Lung microvascular endothelial cell (primary cell): ENCODE measurements around the gene MRPL1. TPM values are rescaled to one million over a fixed set of nuclear protein-coding genes. Genes with fewer than 3 reads are reported as not detected.
"Not testable (repeated sequence)": the region's sequence is repeated elsewhere in the genome, so short reads cannot be mapped to it uniquely, and the experiment has no call there.

Experiments used
- DNase-seq, 2 donors: peaks; one replicate each; pipeline versions ENCODE4 v3.0.0 to v3.0.0-alpha.2; 2010; ENCODE audit warnings: low read depth in 2 of 2
- total RNA-seq: library from RNA; depleted of rRNA; stranded (reverse); fragments of >200 nt; gene quantifications from 2 replicates; pipeline ENCODE4 v1.2.1, GENCODE V29; 2014

The MRPL1 gene
- total RNA-seq, 1 donor from 2014 or later, result 18.3 TPM

DNA sequence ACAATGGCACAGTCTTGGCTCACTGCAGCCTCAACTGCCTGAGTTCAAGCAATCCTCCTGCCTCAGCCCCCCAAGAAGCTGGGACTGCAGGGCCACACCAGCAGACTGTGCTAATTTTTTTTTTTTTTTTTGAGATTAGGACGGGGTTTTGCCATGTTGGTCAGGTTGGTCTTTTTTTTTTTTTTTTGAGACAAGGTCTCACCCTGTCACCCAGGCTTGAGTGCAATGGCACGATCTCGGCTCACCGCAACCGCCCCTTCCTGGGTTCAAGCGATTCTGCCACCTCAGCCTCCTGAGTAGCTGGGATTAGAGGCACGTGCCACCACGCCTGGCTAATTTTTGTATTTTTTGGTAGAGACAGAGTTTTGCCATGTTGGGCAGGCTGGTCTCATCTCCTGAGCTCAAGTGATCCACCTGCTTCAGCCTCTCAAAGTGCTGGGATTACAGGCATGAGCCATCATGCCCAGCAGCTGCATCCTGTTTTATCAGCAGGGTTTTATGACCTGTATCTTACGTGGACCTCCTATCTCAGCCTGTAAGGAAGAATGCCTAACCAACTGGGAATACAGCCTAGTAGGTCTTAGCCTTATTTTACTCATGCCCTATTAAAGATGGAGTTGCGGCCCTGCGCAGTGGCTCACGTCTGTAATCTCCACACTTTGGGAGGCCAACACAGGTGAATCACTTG, 13.2 kb upstream of the MRPL1 start:
- peak in 1 of 2 donors; percentile 28 for DNase-seq

DNA sequence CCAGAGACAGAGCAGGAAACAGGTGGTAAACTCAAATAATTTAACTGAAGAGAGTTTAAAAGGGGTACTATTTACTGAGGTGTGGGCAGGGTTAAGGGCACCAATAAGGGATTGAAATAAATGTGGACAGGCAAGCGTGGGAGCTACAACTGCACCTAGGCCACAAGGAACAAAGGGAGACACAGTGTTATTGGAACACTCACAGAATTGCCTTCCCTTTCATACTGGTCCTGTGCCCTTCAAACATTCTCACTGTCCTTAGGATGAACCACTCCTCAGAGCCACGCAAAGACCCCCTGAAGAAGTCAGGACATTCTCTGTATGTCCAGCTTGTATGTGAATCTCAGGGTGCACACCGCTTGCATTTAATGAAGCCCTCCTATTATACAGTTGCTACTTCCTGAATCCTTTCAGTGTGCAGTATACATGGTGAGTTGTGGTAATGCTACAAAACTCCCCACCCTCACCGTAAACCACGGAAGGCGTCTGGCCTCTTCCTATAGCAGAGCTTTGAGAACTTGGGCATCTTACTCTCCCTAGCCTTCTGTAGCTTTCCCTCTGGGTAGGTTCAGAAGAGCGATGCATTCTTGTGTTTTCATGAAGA, 9.6 kb upstream of the MRPL1 start:
- no peak for DNase-seq

DNA sequence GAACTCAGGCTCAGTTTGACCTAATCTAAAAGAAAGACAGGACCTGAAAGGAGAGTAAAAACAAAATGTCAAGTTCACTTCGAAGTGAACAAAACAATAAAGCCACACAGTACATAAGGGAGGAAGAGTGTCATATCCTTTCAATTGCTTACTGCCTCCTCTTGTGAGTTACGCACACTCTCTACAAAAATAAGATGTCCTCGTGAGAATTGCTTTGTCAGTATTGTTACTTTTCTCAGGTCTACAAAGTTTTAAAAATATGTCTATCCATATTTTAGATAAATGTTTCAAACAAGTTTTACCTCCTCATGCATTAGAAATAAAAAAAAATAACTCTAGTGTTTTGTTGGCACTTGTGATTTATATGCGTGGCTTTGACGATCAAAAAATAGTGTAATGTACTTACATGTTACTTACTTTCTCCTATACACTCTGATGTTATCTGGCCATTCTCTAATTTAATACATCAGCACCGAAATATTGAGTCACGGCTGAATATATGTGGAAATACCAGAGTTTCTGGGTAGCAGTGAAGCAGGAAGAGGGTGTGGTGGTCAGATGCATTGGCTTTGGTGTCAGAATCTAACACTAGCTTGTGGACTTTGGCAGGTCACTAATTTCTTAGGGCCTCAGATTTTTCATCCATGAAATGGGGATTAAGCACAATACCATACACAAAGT, 8.1 kb upstream of the MRPL1 start:
- peak; percentile 64 to 91 for DNase-seq

DNA sequence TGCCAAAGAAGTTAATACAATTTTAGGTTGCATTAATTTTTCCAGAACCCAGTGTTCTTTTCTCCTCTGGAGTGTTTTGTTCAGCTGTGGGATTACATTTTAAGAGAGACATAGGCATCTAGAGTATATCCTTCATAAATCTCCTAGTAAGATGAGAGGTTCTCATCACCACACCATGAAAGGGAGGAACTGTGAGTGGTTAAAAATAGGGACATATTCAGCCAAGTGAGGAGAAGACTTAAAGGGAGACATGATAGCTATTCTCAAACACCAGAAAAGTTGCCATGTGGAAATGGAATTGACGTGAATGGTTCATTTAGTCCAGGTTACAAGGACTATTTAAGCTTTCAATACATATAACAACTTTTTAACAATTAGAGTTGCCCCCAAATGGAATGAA, 6.5 kb upstream of the MRPL1 start:
- DNase-seq, result no peak

DNA sequence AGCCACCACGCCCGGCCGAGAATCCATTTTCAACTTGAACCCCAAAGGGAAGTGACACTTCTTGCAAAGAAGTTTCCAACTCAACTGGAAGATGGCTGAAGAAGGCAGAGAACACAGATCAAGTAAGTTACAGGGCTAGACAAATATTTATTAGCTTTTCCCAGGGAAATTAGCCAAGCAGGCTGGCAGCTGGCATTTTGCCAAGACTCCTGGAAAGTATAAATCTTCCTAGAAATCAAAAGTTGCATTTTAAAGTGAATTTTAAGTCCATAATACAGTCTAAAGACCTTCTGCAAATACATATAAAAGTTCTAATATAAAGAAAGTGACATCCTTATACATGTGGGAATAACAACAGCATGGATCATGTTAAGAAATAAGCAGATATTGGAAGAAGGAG, 3.4 kb upstream of the MRPL1 start:
- DNase-seq, result peak; percentile 10 to 18

DNA sequence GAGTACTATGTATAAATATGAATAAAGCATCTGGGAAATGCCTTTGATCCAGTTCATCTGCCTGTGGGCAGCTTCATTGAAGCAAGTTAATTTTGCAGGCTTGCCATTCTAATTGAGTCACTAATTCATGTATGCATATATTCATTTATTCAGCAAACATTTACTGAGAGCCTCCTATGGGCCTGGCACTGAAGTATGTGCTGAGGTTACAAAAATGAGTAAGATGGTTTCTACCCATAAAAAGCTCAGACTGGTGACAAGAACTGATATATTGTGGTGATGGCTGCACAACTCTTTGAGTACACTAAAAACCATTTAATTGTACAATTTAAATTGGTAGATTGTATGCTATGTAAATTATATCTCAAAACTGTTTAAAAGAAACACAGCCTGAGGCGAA, 1.1 kb upstream of the MRPL1 start:
- peak in 1 of 2 donors; percentile 7 for DNase-seq

DNA sequence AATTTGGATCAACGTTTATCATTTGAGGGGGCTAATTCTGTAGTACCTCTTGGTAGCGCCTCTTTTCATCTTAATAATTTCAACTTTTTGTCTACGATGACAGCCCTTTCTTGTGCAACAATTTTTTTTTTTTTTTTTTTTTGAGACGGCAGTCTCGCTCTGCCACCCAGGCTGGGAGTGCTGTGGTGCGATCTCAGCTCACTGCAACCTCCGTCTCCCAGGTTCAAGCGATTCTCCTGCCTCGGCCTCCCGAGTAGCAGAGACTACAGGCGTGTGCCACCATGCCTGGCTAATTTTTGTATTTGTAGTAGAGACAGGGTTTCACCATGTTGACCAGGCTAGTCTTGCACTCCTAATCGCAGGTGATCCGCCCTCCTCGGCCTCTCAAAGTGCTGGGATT, 711 bp downstream of the MRPL1 start:
- DNase-seq, result not testable (repeated sequence)

DNA sequence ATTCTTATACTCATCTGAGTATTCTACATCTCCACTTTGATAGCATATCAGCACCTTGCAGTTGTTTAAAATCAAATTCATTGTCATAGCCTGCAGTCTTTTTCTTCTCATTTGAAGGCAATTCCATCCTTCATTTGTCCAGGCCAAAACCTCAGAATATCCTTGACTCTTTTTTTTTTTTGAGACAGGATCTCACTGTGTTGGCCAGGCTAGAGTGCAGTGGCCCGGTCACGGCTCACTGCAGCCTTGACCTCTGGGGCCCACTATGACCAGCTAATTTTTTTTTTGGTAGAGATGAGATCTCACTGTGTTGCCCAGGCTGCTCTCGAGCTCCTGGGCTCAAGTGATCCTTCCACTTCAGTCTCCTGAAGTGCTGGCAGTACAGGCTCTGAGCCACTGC, 2.6 kb downstream of the MRPL1 start:
- no peak for DNase-seq

DNA sequence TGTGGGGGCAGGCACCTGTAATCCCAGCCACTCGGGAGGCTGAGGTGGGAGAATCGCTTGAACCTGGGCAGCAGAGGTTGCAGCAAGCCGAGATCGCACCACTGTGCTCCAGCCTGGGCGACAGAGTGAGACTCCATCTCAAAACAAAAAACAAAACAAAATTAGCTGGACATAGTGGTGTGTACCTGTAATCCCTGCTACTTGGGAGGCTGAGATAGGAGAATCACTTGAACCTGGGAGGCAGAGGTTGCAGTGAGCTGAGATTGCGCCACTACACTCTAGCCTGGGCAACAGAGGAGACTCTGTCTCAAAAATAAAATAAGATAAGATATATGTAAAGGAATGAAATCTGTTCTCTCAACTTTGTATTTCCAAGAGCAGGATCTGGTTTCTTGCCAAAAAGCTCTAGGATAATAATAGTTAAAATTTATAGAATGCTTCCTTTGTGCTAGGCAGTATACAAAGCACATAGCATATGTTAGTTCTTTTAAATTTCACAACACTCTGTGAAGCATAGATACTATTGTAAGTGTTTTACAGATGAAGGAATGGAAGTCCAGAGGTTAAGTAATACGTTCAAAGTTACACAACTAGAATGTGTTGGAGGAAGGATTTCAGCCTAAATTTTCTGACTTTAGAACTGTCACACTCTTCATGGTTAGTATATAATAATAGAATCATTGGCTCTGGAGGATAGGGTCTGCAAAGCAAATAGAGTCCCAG, 10.3 kb downstream of the MRPL1 start:
- no peak for DNase-seq

DNA sequence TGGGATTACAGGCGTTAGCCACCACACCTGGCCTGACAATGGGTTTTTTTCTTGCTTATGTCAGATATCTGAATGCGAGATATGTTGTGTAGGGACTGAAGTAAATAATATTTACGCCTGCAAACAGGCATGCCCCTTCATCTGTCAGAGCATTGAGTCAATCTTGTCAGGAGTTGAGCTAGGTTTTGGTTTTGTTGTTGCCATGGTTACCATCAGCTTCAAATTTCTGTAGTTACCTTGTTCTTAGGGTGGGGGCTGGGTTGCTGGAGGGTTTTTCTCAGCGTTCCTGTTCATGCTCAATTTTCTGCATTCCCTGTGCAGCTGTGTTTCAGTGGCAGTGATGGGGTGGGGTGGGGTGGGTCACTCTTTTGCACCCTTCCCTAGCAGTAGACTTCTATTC, 14.5 kb downstream of the MRPL1 start:
- peak in 1 of 2 donors; percentile 5 for DNase-seq

DNA sequence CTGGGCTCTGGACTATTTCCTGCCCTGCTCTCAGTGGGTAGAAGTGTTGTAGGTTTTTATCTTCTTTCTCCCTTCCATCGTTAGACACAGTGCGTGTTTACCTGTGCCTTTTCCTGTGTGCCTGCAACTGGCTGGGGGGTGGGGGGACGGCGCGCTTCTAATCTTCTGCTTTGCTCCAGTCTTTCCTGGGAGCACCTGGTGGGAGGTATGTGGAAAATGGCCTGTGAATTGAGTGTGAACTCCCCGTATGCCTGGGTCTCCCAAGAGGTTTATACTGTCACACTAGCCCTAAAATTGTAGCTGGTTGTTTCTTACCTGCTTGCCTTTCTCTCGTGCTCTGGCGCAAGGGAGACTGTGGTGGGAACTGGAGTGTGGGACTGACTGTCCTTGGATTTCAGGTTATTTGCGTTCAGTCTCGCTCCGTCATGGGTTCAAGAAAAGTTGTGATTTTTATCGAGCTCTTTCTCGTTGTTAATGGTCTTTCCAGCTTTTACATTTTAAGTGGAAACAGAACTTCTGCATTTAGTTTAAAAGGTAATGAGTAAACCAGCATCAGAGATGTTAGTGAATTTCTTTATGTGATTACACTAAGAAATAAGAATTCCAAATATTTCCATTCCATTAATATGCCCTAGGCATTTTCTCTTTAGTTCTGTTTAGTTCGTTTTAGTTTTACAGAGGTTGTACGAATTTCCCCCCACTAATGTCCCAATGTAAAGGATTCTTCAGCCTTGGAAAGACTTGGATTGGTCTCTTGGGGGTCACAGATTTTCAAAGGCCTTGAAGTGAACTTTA, 15.3 kb downstream of the MRPL1 start:
- no peak for DNase-seq

DNA sequence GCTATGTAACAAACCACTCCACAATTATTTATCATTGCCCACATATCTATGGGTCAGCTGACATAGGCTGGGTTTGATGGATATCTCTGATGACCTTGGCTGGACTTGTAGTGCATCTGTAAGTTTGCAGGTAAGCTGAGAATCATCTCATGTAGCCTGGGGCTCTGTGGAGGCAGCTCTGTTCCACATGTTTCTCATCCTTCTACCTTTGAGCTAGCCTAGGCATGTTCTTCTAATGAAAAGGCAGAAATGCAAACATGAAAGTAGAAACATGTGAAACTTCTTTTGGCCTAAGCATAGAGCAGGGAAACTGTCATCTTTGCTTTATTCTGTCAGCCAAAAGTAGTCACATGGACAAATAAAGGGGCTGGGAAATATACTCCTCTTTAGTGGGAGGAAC, 18.2 kb downstream of the MRPL1 start:
- DNase-seq, result no peak

DNA sequence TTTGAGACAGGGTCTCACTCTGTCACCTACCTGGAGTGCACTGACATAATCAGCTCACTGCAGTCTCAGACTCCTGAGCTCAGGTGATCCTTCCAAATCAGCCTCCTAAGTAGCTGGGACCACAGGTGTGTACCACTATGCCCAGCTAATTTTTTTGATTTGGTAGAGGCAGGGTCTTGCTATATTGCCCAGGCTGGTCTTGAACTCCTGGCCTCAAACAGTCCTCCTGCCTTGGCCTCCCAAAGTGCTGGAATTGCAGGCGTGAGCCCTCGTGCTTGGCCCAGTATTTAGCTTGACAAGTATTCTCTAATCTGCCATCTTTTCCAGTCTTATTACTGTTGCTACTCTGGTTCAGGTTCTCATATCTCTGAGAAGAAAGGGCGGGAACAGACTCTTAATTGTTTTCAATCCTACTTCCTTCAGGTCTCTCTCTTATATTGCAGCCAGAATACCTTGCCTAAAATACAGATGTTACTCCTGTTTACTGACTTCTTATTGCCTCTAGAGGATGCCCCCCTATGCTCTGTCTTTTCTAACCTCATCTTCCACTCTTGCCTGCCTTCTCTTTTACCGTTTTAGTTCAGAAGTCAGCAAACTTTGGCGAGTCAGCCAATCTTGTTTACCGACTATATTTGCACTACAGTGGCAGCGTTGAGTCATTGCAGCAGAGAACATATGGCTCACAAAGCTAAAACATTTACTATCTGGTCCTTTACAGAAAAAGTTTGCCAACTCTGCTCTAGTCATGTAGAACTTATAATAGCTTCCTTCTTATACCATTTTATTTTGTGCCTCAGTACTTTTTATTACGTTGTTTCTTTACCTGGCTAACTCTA, 19.0 kb downstream of the MRPL1 start:
- DNase-seq, result peak in 1 of 2 donors; percentile 14

DNA sequence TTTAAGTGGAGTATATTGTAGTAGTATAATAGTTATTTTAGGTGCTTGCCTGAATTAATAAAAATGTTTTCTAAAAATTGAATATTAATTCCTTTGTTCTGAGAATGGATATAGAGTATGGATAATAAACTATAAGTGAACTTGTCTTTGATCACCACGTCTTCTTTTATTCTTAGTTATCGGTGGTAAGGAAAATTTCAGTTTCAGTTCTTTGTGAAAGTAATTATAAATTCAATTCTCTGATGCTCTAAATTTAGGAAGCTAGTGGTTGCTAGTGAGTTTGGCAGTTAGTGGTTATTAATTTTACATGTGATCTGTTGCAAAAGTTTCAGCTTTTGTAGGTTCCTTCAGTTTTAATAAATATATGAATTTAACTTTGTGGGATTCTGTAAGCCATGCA, 30.8 kb downstream of the MRPL1 start:
- DNase-seq, result no peak

DNA sequence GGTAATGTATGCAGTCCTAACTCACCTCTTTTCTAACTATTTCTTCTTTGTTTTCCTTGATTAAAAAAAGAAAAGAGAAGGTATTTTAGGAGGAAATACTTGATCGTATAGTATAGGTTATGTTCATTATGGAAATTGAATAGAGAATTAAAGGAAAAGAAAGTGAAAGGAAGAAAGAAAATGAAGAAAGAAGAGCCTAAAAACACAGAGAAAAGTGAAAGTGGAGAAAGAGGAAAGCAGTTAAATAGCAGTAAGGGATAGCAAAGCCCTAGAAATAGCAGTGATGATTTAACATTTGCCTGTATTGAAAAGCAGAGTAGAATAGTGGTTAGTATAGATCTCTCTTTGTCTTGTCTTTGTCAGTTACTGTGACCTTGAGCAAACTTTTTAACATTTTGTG, 37.0 kb downstream of the MRPL1 start:
- no peak for DNase-seq

DNA sequence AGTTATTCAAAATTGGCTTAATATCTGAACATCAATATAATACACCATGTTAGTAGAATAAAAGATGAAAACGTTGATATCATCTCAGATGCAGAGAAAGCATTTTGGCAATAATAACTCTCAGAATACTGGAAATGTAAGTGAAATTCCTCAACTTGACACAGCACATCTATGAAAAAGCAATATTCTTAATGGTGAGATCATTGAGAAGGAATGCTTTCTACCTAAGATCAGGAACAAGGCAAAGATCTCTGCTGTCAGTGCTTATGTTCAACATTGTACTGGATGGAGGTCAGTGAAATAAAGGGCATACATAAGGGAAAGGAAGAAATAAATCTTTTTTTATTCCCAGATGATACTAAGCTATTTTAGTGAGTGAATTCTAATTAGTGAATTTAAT, 40.6 kb downstream of the MRPL1 start:
- DNase-seq, result no peak

DNA sequence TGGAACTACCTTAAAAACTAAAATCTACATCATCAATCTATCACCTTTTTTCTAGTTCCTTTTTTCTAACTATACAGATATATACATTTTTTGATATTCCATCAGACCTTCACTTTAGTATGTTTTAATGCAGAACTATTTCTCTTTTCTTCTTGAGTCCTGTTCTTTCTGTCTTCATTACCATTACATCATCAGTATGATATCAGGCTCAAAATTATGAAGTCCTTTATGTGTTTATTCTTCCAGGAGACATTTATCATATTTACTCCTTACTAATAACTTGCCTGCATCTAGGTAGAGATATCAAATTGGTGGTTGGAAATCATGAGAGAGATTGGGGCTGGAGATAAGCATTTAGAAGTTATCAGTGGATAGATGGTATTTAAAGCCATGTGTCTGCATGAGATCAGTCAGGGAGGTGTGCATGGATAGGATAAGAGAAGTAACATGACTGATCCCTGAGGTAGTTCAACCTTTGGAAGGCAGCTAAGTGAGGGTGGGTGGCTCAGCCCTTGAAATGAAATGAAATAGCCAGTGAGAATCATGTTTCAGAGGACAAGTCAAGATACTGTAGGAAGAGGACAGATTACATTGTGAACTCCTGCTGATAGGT, 43.1 kb downstream of the MRPL1 start:
- no peak for DNase-seq

DNA sequence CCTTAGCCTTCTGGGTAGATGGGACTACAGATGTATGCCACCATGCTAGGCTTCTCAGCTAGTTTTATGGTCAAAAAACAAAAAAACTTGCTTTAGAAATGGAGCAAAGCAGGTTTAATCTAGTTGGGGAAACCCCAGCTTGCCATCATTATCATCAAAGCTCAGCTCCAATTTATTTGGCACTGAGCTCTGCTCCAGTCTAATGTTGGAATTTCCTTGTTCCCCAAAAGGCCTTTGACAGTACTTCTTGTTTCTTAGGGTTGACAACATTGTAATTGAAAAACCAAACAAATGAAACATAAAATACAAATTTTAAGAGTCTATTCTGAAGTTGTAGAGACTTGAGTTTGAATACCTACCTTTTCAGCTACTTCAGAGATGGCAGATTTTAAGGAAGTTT, 48.0 kb downstream of the MRPL1 start:
- DNase-seq, result no peak

DNA sequence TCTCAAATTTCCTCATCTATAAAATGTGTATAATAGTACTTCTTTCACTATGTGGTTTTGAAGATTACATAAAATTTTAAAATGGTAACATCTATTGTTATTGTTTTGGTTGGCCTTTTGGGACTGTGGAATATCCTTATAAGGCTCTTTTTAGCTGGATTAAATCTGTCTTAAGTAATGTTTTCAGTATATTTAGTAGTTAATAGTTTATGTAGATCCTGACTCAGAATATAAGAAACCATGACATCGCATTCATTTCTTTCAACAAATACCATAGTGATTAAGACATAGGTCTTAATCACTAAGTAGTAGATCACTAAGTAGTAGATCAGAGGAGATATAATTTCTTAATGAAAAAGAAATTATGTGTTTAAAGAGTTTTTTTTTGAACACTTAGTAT, 48.5 kb downstream of the MRPL1 start:
- no peak for DNase-seq

DNA sequence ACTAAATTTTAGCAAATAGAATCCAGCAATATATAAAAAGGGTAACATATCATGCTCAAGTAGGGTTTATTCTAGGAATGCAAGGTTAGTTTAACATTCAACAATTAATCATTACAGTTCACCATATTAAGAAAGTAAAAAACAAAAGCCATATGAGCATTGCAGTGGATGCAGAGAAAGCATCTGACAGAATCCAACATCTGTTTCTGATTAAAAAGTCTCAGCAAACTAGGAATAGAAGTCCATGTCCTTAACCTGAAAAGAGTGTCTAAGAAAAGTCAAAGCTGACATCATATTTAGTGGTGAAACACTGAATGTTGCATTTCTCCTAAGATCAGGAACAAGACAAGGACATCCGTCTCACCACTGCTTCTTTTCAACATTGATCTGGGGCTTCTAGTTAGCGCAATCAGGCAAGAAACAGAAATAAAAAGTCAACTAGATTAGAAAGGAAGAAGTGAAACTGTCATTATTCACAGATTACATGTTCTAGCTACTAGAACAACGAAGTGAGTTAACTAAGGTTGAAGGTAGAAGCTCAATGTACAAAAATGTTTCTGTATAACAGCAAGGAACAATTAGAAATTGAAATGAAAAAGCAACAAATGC, 49.3 kb downstream of the MRPL1 start:
- DNase-seq, result no peak
